Thyroid gland (tissue), 4 donors: ENCODE measurements around the gene CSNK1E.

Experiments
- CTCF ChIP-seq, 6 experiments: fragments of 200-600 bp in 3 of 6; fragments of 450-650 bp in 3 of 6; sonication (generic) in 3 of 6; IDR thresholded peaks; one replicate each; pipeline ENCODE4 v1.5.1; 2016 to 2019; ENCODE audit warnings: antibody characterized with exemption in 6 of 6, mild to moderate bottlenecking in 2 of 6, inconsistent platforms in 1 of 6, moderate library complexity in 1 of 6
- POLR2A ChIP-seq, 2 donors: fragments of 450-650 bp; IDR thresholded peaks; one replicate each; pipeline ENCODE4 v1.6.1; 2017; ENCODE audit warnings: antibody characterized with exemption in 2 of 2, mild to moderate bottlenecking in 2 of 2, moderate library complexity in 1 of 2

- no peak for TF ChIP-seq CTCF (IDR thresholded peaks at IDR 0.05)
- no peak for TF ChIP-seq POLR2A (IDR thresholded peaks at IDR 0.05)
Observed at GRCh38 chr22:38247713-38248112, 69.5 kb downstream of the CSNK1E start.
